Stomach (tissue), 9 donors: ENCODE measurements around the gene TTC13. TPM values are rescaled to one million over a fixed set of nuclear protein-coding genes. Genes with fewer than 3 reads are reported as not detected.

ENCODE experiments used
- DNase-seq, 2 donors: peaks; one replicate each; pipeline versions ENCODE4 v3.0.0 to v3.0.0-alpha.2; 2013 to 2019
- H3K27ac ChIP-seq, 5 donors: fragments of 200-600 bp in 4 of 5; sonication (generic) in 4 of 5; one replicate each; pipeline ENCODE4 v1.5.1; 2013 to 2019; ENCODE audit warnings: mild to moderate bottlenecking in 1 of 5, moderate library complexity in 1 of 5
- H3K27me3 ChIP-seq, 3 donors: fragments of 200-600 bp; sonication (generic); one replicate each; pipeline ENCODE4 v1.5.1; 2017 to 2019; ENCODE audit warnings: mixed run types in 1 of 3
- H3K36me3 ChIP-seq, 4 donors: fragments of 200-600 bp; sonication (generic); 1 replicate in 3 of 4; 2 replicates in 1 of 4; pipeline ENCODE4 v1.5.1; 2016 to 2019
- H3K4me1 ChIP-seq, 4 donors: fragments of 200-600 bp; sonication (generic); one replicate each; pipeline ENCODE4 v1.5.1; 2016 to 2019
- H3K4me3 ChIP-seq, 4 donors: fragments of 200-600 bp; sonication (generic) in 3 of 4; one replicate each; pipeline ENCODE4 v1.5.1; 2016 to 2019; ENCODE audit warnings: mild to moderate bottlenecking in 1 of 4
- H3K9me3 ChIP-seq, 4 donors: fragments of 200-600 bp; sonication (generic); one replicate each; pipeline ENCODE4 v1.5.1; 2016 to 2019
- EP300 ChIP-seq: sonication (generic); formaldehyde crosslinking; IDR thresholded peaks from one replicate; pipeline ENCODE4 v1.6.1; 2017; ENCODE audit warnings: antibody characterized with exemption
- POLR2A ChIP-seq, 4 donors: fragments of 450-650 bp; IDR thresholded peaks; one replicate each; pipeline ENCODE4 v1.6.1; 2016; ENCODE audit warnings: antibody characterized with exemption in 4 of 4, control low read depth in 2 of 4, mild to moderate bottlenecking in 1 of 4, moderate library complexity in 1 of 4
- POLR2AphosphoS5 ChIP-seq, 3 donors: sonication (generic); formaldehyde crosslinking; IDR thresholded peaks; one replicate each; pipeline ENCODE4 v1.6.1; 2016; ENCODE audit warnings: antibody characterized with exemption in 3 of 3
- WGBS, 5 donors: extraction: QIAGEN DNeasy Blood & Tissue Kit in 3 of 5; methylation state at CpG; one replicate each; pipeline versions ENCODE4 v1.1.5 to v1.1.7; 2013 to 2018; 5-methylcytosine and 5-hydroxymethylcytosine counted together
- intact Hi-C: fragments of 100-400 bp; cut with DNase I; formaldehyde crosslinking; loops from one replicate; pipeline ENCODE4 v1.15.1; 2023; ENCODE audit warnings: low total_unique reads
- polyA plus RNA-seq, 3 donors: library from polyadenylated mRNA; stranded (reverse); fragments of 200-250 nt; gene quantifications; one replicate each; pipeline ENCODE4 v1.2.3, GENCODE V29; 2013
- total RNA-seq, 5 donors: library from RNA; depleted of rRNA; stranded (reverse); fragments of >200 nt; gene quantifications; one replicate each; pipeline versions ENCODE4 v1.1.0 to v1.2.3, GENCODE V29; 2014 to 2016
- TF ChIP-seq, protein P1 (sequence below), 7 experiments: fragments of 450-650 bp in 4 of 7; fragments of 200-600 bp in 3 of 7; sonication (generic) in 3 of 7; IDR thresholded peaks; one replicate each; pipeline ENCODE4 v1.5.1; 2016 to 2019; ENCODE audit warnings: antibody characterized with exemption in 7 of 7, control low read depth in 2 of 7, mild to moderate bottlenecking in 1 of 7
- donor health status: healthy with polysubstance abuse.
- donor health status: Bipolar disorder and iron deficiency.
- donor health status: healthy.

TTC13 gene
- total and polyA plus RNA-seq, 8 donors: 2.1 to 117 (median 35.4) TPM

DNA sequence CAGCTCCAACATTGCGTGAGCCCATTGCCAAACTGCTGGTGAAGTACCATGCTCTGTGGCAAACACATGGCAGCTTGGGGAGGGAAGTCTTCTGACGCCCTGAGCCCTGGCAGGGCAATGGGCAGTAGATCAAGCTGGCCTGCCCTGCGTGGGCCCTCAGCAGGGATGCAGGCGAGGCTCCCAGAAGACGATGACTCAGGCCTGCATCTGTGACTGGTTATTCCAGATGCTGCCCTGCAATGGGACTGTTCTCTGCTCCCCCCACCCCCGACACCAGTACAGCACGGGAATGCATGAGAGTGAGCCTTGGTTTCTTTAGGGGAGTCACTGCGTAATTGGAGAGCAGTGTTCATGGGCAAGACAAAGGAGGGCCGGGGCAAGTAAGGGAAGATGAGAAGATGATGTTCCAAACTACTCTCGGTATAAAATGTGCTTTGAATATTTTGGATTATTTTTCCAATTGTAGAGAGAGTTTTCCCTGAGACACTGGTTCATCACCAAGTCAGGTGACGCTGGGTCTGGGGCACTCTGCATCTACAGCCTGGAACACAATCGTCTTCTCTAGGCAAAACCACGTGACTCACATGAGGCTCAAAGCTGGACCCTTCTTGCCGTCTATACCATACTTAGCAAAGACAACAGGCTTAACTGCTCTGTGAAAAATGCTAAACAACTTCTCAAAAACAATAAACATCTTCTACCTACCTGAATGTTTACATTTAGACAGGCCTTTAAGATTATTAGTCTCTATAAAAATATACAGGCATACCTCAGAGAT, 101.3 kb downstream of the TTC13 start:
- no peak for DNase-seq
- WGBS, 5 donors: 74 to 87% (median 86%) methylated on average over 13 to 14 of the region's 14 CpGs
- Histone ChIP-seq H3K4me1 (peaks cover 0 to 12% (median 0%) of the 10 kb centered on the region in 4 donors), H3K27ac (no peak overlapping the region), H3K36me3 (no peaks in the 10 kb centered on the region), H3K27me3 (peaks cover 0 to 29% (median 0%) of the 10 kb centered on the region in 3 donors), H3K9me3 (no peaks in the 10 kb centered on the region), H3K4me3 (no peak overlapping the region)
- intact Hi-C loops: no loop called here
- no peak for TF ChIP-seq POLR2AphosphoS5 (IDR thresholded peaks at IDR 0.05)

DNA sequence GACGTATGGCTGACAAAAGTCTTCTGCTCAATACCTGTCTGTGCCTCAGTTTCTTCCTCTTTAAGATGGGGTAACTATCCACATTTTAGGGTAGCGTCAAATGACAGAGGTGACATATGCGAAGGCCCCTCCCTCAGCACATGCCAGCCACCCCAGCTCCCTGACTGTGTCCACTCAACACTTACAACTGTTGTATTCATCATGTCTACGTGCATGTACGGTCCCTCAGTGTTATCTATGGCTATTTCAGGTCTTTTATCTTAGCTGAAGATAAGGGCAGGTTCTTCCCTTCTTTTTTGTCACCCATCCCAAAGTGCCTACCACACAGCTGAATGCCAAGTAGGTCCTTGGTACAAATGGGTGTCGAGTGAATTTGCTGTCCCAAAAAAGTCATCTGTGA, 102.0 kb downstream of the TTC13 start:
- H3K4me1 ChIP-seq: peaks cover 0 to 12% (median 0%) of the 10 kb centered on the region in 4 donors
- H3K36me3 ChIP-seq: no peaks in the 10 kb centered on the region
- H3K4me3 ChIP-seq: no peak overlapping the region
- H3K27ac ChIP-seq: no peak overlapping the region
- DNase-seq: no peak
- peaks cover 0 to 22% (median 0%) of the 10 kb centered on the region in 3 donors for H3K27me3 ChIP-seq
- no peak for TF ChIP-seq POLR2AphosphoS5 (IDR thresholded peaks at IDR 0.05)
- TF ChIP-seq, protein P1, sequence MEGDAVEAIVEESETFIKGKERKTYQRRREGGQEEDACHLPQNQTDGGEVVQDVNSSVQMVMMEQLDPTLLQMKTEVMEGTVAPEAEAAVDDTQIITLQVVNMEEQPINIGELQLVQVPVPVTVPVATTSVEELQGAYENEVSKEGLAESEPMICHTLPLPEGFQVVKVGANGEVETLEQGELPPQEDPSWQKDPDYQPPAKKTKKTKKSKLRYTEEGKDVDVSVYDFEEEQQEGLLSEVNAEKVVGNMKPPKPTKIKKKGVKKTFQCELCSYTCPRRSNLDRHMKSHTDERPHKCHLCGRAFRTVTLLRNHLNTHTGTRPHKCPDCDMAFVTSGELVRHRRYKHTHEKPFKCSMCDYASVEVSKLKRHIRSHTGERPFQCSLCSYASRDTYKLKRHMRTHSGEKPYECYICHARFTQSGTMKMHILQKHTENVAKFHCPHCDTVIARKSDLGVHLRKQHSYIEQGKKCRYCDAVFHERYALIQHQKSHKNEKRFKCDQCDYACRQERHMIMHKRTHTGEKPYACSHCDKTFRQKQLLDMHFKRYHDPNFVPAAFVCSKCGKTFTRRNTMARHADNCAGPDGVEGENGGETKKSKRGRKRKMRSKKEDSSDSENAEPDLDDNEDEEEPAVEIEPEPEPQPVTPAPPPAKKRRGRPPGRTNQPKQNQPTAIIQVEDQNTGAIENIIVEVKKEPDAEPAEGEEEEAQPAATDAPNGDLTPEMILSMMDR (IDR thresholded peaks at IDR 0.05): no peak
- no peak for TF ChIP-seq EP300
- TF ChIP-seq POLR2A (IDR thresholded peaks at IDR 0.05): no peak
- H3K9me3 ChIP-seq: no peaks in the 10 kb centered on the region
- WGBS, 5 donors: 84 to 90% (median 88%) methylated on average over 6 of the region's 6 CpGs
- intact Hi-C loops: no loop called here

DNA sequence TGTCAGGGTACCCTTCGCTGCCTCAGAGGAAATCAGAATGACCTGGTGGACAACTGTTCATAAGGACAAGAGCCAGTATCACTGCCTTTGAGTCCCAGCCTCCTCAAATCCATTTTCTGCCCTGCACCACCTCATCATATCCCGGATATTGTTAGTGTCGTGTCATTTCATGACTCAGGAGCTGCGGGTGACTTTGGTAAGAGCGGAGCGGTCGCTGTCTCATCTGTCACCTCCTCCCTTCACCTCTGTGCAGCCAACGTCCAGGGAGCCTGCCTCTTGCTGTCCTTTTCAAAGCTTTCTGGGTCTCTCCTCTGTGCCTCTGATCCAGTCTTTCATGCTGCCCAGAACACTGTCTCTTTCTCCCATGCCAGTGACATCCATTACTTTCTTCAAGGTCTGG, 103.3 kb downstream of the TTC13 start:
- Histone ChIP-seq H3K36me3 (no peaks in the 10 kb centered on the region), H3K9me3 (no peaks in the 10 kb centered on the region), H3K4me1 (peaks cover 0 to 12% (median 0%) of the 10 kb centered on the region in 4 donors), H3K27ac (no peak overlapping the region), H3K27me3 (peaks cover 0 to 13% (median 0%) of the 10 kb centered on the region in 3 donors), H3K4me3 (no peak overlapping the region)
- intact Hi-C loops: no loop called here
- no peak for TF ChIP-seq POLR2A (IDR thresholded peaks at IDR 0.05)
- TF ChIP-seq, protein P1 (IDR thresholded peaks at IDR 0.05): no peak
- no peak for TF ChIP-seq POLR2AphosphoS5 (IDR thresholded peaks at IDR 0.05)
- TF ChIP-seq EP300: no peak
- DNase-seq: no peak
- 90 to 94% (median 93%) methylated on average over 8 of the region's 8 CpGs for WGBS, 5 donors

- Histone ChIP-seq H3K9me3 (no peaks in the 10 kb centered on the region), H3K27me3 (peaks cover 0 to 9% (median 0%) of the 10 kb centered on the region in 3 donors), H3K36me3 (no peaks in the 10 kb centered on the region), H3K4me1 (peaks cover 10 to 31% (median 28%) of the 10 kb centered on the region in 4 donors), H3K4me3 (no peak overlapping the region), H3K27ac (no peak overlapping the region)
- no peak for TF ChIP-seq EP300
- TF ChIP-seq, protein P1 (IDR thresholded peaks at IDR 0.05): no peak
- no peak for TF ChIP-seq POLR2A (IDR thresholded peaks at IDR 0.05)
- no peak for TF ChIP-seq POLR2AphosphoS5 (IDR thresholded peaks at IDR 0.05)
- no peak for DNase-seq
- 93 to 100% (median 96%) methylated on average over 4 of the region's 4 CpGs for WGBS, 5 donors
- intact Hi-C loops: no loop called here
Measured at GRCh38 chr1:230870916-230871315, 107.7 kb downstream of the TTC13 start.

DNA sequence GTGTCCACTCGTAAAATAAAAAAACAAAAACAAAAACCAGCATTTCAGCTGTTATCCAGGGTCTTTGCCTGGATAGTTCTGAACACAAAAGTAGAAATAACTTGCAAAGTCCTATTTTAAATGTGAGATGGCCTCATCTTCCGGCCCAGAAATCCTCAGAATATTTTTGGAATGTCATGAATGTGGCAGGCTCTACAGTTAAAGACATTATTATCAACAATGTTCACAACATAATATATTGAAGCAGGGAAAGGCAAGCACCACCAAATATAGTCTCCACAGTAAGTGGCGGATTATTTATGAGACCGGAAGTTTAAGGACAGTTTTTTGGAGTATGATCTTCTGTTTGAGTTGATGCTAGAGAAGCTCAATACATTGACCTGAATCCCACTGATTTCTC, 109.2 kb downstream of the TTC13 start:
- 58 to 74% (median 68%) methylated on average over 4 of the region's 4 CpGs for WGBS, 5 donors
- Histone ChIP-seq H3K4me3 (peak overlapping the region in 1 of 4 donors; percentile 98), H3K9me3 (no peaks in the 10 kb centered on the region), H3K36me3 (no peaks in the 10 kb centered on the region), H3K27me3 (peaks cover 0 to 9% (median 0%) of the 10 kb centered on the region in 3 donors), H3K4me1 (peaks cover 12 to 46% (median 40%) of the 10 kb centered on the region in 4 donors), H3K27ac (peak overlapping the region in 4 of 5 donors; percentile 91 to 94 (median 92))
- DNase-seq: peak in 1 of 2 donors; percentile 56
- intact Hi-C loops: no loop called here
- TF ChIP-seq POLR2A (IDR thresholded peaks at IDR 0.05) (no peak), POLR2AphosphoS5 (IDR thresholded peaks at IDR 0.05) (no peak), EP300 (no peak)
- TF ChIP-seq, protein P1 (IDR thresholded peaks at IDR 0.05): no peak
